Caco-2 (cell line): ENCODE results near the gene LIN37. TPM values are rescaled to one million over a fixed set of nuclear protein-coding genes. Genes with fewer than 3 reads are reported as not detected.

Source experiments
- BruUV-seq: library from RNA; stranded (reverse); fragments of 400-500 nt; replicated peaks from 2 replicates; lab custom pipeline; 2021; lab: Mats Ljungman, UMichigan
- CTCF ChIA-PET: fragments of 300-600 bp; sonication (Branson Sonifier 250); formaldehyde crosslinking; loops from one replicate; lab custom pipeline; 2022; ENCODE audit warnings: antibody characterized with exemption; lab: Charles Lee
- POLR2A ChIA-PET: fragments of 300-600 bp; sonication (Branson Sonifier 250); formaldehyde crosslinking; loops from one replicate; lab custom pipeline; 2022; ENCODE audit warnings: antibody characterized with exemption; lab: Charles Lee
- DNase-seq, 2 experiments: peaks; one replicate each; pipeline versions ENCODE4 v3.0.0 to v3.0.0-alpha.2; 2020 to 2022
- H3K27me3 ChIP-seq: replicated peaks from 2 replicates; pipeline ENCODE4 v1.6.0; 2011; ENCODE audit warnings: low read length; ENCODE audit not compliant: control insufficient read depth, insufficient read depth
- H3K36me3 ChIP-seq: 2 replicates; pipeline ENCODE4 v1.5.1; 2011; ENCODE audit warnings: low read length; ENCODE audit not compliant: control insufficient read depth, insufficient read depth
- H3K4me1 ChIP-seq: fragments of 250-450 bp; sonication (Bioruptor Pico); 2 replicates; pipeline ENCODE4 v1.5.1; 2020; ENCODE audit warnings: mild to moderate bottlenecking
- H3K4me3 ChIP-seq: 2 replicates; pipeline ENCODE4 v1.5.1; 2011; ENCODE audit warnings: low read depth, mild to moderate bottlenecking, control low read depth, low read length
- H3K9me3 ChIP-seq: fragments of 250-450 bp; sonication (Bioruptor Pico); 2 replicates; pipeline ENCODE4 v1.5.1; 2020; ENCODE audit warnings: mild to moderate bottlenecking, moderate library complexity
- H3K27ac Mint-ChIP-seq: one replicate; pipeline ENCODE4 v1.8.0; 2022; ENCODE audit warnings: mixed read lengths; ENCODE audit not compliant: unreplicated experiment
- H3K27me3 Mint-ChIP-seq: one replicate; pipeline ENCODE4 v1.8.0; 2022; ENCODE audit warnings: mixed read lengths; ENCODE audit not compliant: insufficient read depth, unreplicated experiment
- H3K36me3 Mint-ChIP-seq: one replicate; pipeline ENCODE4 v1.8.0; 2022; ENCODE audit warnings: mild to moderate bottlenecking, mixed read lengths; ENCODE audit not compliant: insufficient read depth, unreplicated experiment
- H3K4me1 Mint-ChIP-seq: one replicate; pipeline ENCODE4 v1.8.0; 2022; ENCODE audit warnings: low read depth, mixed read lengths; ENCODE audit not compliant: unreplicated experiment
- H3K4me3 Mint-ChIP-seq: one replicate; pipeline ENCODE4 v1.8.0; 2022; ENCODE audit warnings: mild to moderate bottlenecking, moderate library complexity, mixed read lengths; ENCODE audit not compliant: unreplicated experiment
- H3K9me3 Mint-ChIP-seq: one replicate; pipeline ENCODE4 v1.8.0; 2022; ENCODE audit warnings: mixed read lengths; ENCODE audit not compliant: unreplicated experiment
- CTCF ChIP-seq, 2 experiments: fragments of 200-600 bp in 1 of 2; IDR thresholded peaks; 1 replicate in 1 of 2; 2 replicates in 1 of 2; pipeline versions ENCODE4 v1.5.1 to v1.8.0; 2011 to 2022; ENCODE audit warnings: antibody characterized with exemption in 1 of 2, control low read depth in 1 of 2, inconsistent platforms in 1 of 2, low read depth in 1 of 2, low read length in 1 of 2, mild to moderate bottlenecking in 1 of 2, moderate library complexity in 1 of 2; ENCODE audit not compliant: insufficient read depth in 1 of 2, severe bottlenecking in 1 of 2, unreplicated experiment in 1 of 2
- intact Hi-C: fragments of 100-400 bp; cut with micrococcal nuclease; formaldehyde crosslinking; loops from one replicate; pipeline ENCODE4 v1.10.0; 2022; ENCODE audit not compliant: unreplicated experiment
- total RNA-seq: library from RNA; stranded (reverse); gene quantifications from 2 replicates; pipeline ENCODE4 v1.2.3, GENCODE V29; 2022

Gene LIN37
- total RNA-seq, 1 experiment from 2014 or later, result 10.2 TPM

- no peak overlapping the region for H3K4me3 Mint-ChIP-seq
- H3K4me3 ChIP-seq, result no peak overlapping the region
- POLR2A ChIA-PET, result no interaction called here
- no peak for TF ChIP-seq CTCF (IDR thresholded peaks at IDR 0.05; ENCODE audit: insufficient read depth in 1 of 2, low read depth in 1 of 2, low read length in 1 of 2, severe bottlenecking in 1 of 2, unreplicated experiment in 1 of 2)
- no peaks in the 10 kb centered on the region for H3K4me1 ChIP-seq
- no peaks in the 10 kb centered on the region for H3K27me3 Mint-ChIP-seq
- no peaks in the 10 kb centered on the region for H3K9me3 Mint-ChIP-seq
- DNase-seq, result no peak
- H3K9me3 ChIP-seq, result no peaks in the 10 kb centered on the region
- intact Hi-C loops, result no loop called here
- no TSS peak for BruUV-seq
- H3K27ac Mint-ChIP-seq, result no peak overlapping the region
- H3K27me3 ChIP-seq, result no peaks in the 10 kb centered on the region
- no peaks in the 10 kb centered on the region for H3K4me1 Mint-ChIP-seq
- peaks cover 85% of the 10 kb centered on the region for H3K36me3 Mint-ChIP-seq
- H3K36me3 ChIP-seq, result peaks cover 6% of the 10 kb centered on the region
- CTCF ChIA-PET, result interaction anchor here (1.6 kb wide), 1 partner anchor 8 kb away, joined by 7 read pairs; no protein-coding TSS in a partner anchor
Measured at GRCh38 chr19:35729021-35729420, 19.4 kb upstream of the LIN37 start.

- no TSS peak for BruUV-seq
- H3K36me3 Mint-ChIP-seq, result peaks cover 87% of the 10 kb centered on the region
- Histone ChIP-seq H3K4me1 (no peaks in the 10 kb centered on the region), H3K36me3 (peaks cover 10% of the 10 kb centered on the region), H3K4me3 (no peak overlapping the region), H3K27me3 (no peaks in the 10 kb centered on the region), H3K9me3 (no peaks in the 10 kb centered on the region)
- H3K4me3 Mint-ChIP-seq, result no peak overlapping the region
- no peak for TF ChIP-seq CTCF (IDR thresholded peaks at IDR 0.05; ENCODE audit: insufficient read depth in 1 of 2, low read depth in 1 of 2, low read length in 1 of 2, severe bottlenecking in 1 of 2, unreplicated experiment in 1 of 2)
- H3K27ac Mint-ChIP-seq, result no peak overlapping the region
- no peaks in the 10 kb centered on the region for H3K27me3 Mint-ChIP-seq
- intact Hi-C loops, result no loop called here
- H3K9me3 Mint-ChIP-seq, result no peaks in the 10 kb centered on the region
- no peaks in the 10 kb centered on the region for H3K4me1 Mint-ChIP-seq
- POLR2A ChIA-PET, result interaction anchor here (1.7 kb wide), 1 partner anchor 11 kb away, joined by 7 read pairs; no protein-coding TSS in a partner anchor
- CTCF ChIA-PET, result no interaction called here
- DNase-seq, result no peak
Measured at GRCh38 chr19:35729763-35730162, 18.6 kb upstream of the LIN37 start.

- POLR2A ChIA-PET, result interaction anchor here (1.7 kb wide), 1 partner anchor 10 kb away, joined by 7 read pairs; no protein-coding TSS in a partner anchor
- peaks cover 86% of the 10 kb centered on the region for H3K36me3 Mint-ChIP-seq
- BruUV-seq, result no TSS peak
Measured at GRCh38 chr19:35730326-35730725, 18.1 kb upstream of the LIN37 start.

More at GRCh38 chr19:35730326-35730725, 18.1 kb upstream of the LIN37 start:
- intact Hi-C loops, result no loop called here
- no peak for DNase-seq
- no peaks in the 10 kb centered on the region for H3K9me3 Mint-ChIP-seq
- CTCF ChIA-PET, result no interaction called here
- no peak for TF ChIP-seq CTCF (IDR thresholded peaks at IDR 0.05; ENCODE audit: insufficient read depth in 1 of 2, low read depth in 1 of 2, low read length in 1 of 2, severe bottlenecking in 1 of 2, unreplicated experiment in 1 of 2)
- H3K27ac Mint-ChIP-seq, result no peak overlapping the region
- H3K4me1 ChIP-seq, result no peaks in the 10 kb centered on the region
- H3K4me1 Mint-ChIP-seq, result no peaks in the 10 kb centered on the region
- peaks cover 10% of the 10 kb centered on the region for H3K36me3 ChIP-seq
- H3K4me3 ChIP-seq, result no peak overlapping the region
- no peak overlapping the region for H3K4me3 Mint-ChIP-seq
- no peaks in the 10 kb centered on the region for H3K27me3 ChIP-seq
- no peaks in the 10 kb centered on the region for H3K9me3 ChIP-seq
- H3K27me3 Mint-ChIP-seq, result no peaks in the 10 kb centered on the region
